Mononuclear cell (primary cell): ENCODE measurements around the gene RUBCNL. TPM values are rescaled to one million over a fixed set of nuclear protein-coding genes. Genes with fewer than 3 reads are reported as not detected.

Experiments
- H3K27me3 ChIP-seq: 2 replicates; pipeline ENCODE4 v1.6.0; 2011; ENCODE audit warnings: low read length, control low read depth; ENCODE audit not compliant: insufficient read depth
- H3K4me1 ChIP-seq: 2 replicates; pipeline ENCODE4 v1.5.1; 2011; ENCODE audit warnings: mild to moderate bottlenecking, low read length, control low read depth; ENCODE audit not compliant: insufficient read depth
- H3K4me3 ChIP-seq: 2 replicates; pipeline ENCODE4 v1.5.1; 2011; ENCODE audit warnings: mild to moderate bottlenecking, low read length, moderate library complexity
- H3K9me3 ChIP-seq: 2 replicates; pipeline ENCODE4 v1.5.1; 2011; ENCODE audit warnings: low read depth, mild to moderate bottlenecking, control low read depth, low read length
- total RNA-seq: library from RNA; depleted of rRNA; stranded (reverse); fragments of >200 nt; gene quantifications from one replicate; pipeline ENCODE4 v1.2.3, GENCODE V29; 2012

The RUBCNL gene
- total RNA-seq, 1 donor: 12.6 TPM

DNA sequence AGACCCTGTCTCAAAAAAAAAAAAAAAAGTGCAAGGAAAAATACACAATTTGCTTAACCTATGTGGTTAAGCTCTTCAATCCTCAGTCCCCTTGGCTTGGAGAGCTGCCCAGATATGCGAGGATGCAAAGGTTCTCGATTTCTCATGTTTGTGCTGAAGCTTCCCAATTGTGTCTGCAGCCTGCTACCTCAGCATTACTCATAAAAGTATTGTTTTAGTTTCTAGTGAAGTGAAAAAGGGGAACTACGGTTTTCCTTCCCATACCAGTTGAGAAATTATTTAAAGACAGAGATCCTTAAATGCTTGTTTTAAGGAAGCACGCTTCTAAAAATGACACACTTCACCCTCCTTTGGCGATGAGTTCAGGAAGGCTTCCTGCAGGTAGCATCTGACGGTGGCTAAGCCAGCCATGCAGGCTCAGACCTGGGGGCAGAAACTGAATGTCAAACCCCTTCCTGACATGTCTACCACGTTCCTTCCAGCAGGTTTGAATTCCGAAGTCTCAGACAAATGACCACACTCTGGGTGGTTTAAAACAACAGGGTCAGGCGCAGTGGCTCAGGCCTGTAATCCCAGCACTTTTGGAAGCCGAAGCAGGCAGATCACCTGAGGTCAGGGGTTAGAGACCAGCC, 47.9 kb downstream of the RUBCNL start:
- no peaks in the 10 kb centered on the region for H3K27me3 ChIP-seq
- H3K4me1 ChIP-seq: peaks cover 57% of the 10 kb centered on the region
- no peaks in the 10 kb centered on the region for H3K9me3 ChIP-seq
- no peak overlapping the region for H3K4me3 ChIP-seq

GRCh38 chr13:46337700-46338099, 49.4 kb downstream of the RUBCNL start:
- Histone ChIP-seq H3K27me3 (no peaks in the 10 kb centered on the region), H3K9me3 (no peaks in the 10 kb centered on the region), H3K4me3 (no peak overlapping the region), H3K4me1 (peaks cover 70% of the 10 kb centered on the region)

GRCh38 chr13:46334035-46334822, 52.8 kb downstream of the RUBCNL start:
- H3K9me3 ChIP-seq: no peaks in the 10 kb centered on the region
- H3K4me3 ChIP-seq: no peak overlapping the region
- no peaks in the 10 kb centered on the region for H3K27me3 ChIP-seq
- H3K4me1 ChIP-seq: peaks cover 45% of the 10 kb centered on the region

DNA sequence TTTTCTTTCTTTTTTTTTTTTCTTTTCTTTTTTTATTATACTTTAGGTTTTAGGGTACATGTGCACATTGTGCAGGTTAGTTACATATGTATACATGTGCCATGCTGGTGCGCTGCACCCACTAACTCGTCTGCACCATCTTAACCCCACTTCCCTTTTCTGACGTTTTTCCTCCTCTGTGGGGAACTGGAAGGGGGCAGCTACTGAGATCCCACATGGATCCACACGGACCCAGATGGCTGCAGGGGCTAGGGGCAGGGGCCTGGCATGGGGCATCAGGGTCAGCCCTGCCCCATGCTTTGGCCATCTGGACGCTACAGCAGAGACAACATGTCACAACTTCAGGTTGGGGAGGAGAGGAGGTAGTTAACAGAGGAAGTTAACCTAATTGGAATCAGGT, 54.3 kb downstream of the RUBCNL start:
- no peaks in the 10 kb centered on the region for H3K9me3 ChIP-seq
- H3K4me3 ChIP-seq: no peak overlapping the region
- peaks cover 30% of the 10 kb centered on the region for H3K4me1 ChIP-seq
- no peaks in the 10 kb centered on the region for H3K27me3 ChIP-seq

- Histone ChIP-seq H3K27me3 (no peaks in the 10 kb centered on the region), H3K4me3 (no peak overlapping the region), H3K4me1 (peaks cover 23% of the 10 kb centered on the region), H3K9me3 (no peaks in the 10 kb centered on the region)
Observed at GRCh38 chr13:46329624-46330023, 57.4 kb downstream of the RUBCNL start.

DNA sequence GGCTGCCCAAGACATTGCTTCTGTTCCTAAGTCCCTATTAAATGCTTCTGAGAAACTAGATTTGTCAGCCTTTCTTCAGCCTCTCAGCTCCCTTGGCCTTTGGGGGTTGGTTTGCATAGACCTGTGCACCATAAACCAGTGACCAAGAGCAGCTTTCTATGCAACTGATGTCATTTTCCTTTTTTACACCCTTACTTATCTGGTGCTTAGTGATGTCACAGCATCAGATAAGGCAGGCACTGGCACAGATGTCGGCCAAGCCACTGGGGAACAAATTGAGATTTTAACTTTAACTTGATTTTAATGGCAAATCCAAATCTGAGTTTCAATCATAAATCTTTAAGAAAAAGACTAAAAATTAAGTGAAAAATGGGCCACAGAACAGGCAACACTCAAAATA, 59.8 kb downstream of the RUBCNL start:
- H3K4me3 ChIP-seq: no peak overlapping the region
- H3K9me3 ChIP-seq: no peaks in the 10 kb centered on the region

DNA sequence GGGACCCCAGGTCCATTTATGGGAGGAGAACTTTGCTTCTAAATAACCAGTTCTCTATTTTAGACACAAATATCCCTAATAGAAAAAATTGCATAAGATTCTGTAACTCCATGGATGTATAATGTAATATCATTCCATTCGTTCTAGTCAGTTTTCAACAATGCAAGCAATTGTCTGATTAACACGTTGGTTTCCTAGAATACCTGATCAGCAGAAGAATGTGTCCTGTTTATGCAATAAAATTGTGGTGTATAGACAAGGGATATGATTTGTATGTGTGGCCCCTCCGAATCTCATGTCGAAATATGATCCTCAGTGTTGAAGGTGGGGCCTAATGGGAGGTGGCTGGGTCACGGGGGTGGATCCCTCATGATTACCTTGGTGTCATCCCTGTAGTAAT, 62.1 kb downstream of the RUBCNL start:
- no peaks in the 10 kb centered on the region for H3K27me3 ChIP-seq
- H3K4me3 ChIP-seq: no peak overlapping the region
- H3K4me1 ChIP-seq: peaks cover 16% of the 10 kb centered on the region
- no peaks in the 10 kb centered on the region for H3K9me3 ChIP-seq

More for the DNA sequence above, 59.8 kb downstream of the RUBCNL start:
- Histone ChIP-seq H3K4me1 (peaks cover under 1% of the 10 kb centered on the region), H3K27me3 (no peaks in the 10 kb centered on the region)

- Histone ChIP-seq H3K9me3 (no peaks in the 10 kb centered on the region), H3K4me3 (no peak overlapping the region)
Observed at GRCh38 chr13:46321494-46322225, 65.4 kb downstream of the RUBCNL start.

DNA sequence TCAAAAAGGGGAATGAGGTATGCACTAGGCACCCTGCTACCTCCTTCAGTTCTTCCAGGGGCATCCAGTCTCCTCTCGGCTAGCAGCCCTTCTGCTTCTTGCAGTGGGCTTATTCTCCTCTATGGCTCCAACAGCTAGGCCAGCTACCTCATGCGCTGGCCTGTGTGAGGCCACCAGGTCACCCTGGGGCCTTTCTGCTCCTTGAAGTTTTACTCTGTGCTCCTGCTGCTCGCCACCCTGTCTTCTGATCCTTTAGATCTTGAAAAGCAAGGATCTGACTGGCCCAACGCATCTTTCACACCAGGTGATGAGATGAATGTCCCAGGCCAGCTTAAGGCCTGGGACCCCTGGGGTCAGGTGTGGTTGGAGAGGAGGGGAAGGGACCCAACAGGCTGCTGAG, 66.2 kb downstream of the RUBCNL start:
- Histone ChIP-seq H3K4me1 (peaks cover 24% of the 10 kb centered on the region), H3K27me3 (no peaks in the 10 kb centered on the region), H3K4me3 (no peak overlapping the region), H3K9me3 (no peaks in the 10 kb centered on the region)

More at GRCh38 chr13:46321494-46322225, 65.4 kb downstream of the RUBCNL start:
- H3K4me1 ChIP-seq: peaks cover 24% of the 10 kb centered on the region
- no peaks in the 10 kb centered on the region for H3K27me3 ChIP-seq

DNA sequence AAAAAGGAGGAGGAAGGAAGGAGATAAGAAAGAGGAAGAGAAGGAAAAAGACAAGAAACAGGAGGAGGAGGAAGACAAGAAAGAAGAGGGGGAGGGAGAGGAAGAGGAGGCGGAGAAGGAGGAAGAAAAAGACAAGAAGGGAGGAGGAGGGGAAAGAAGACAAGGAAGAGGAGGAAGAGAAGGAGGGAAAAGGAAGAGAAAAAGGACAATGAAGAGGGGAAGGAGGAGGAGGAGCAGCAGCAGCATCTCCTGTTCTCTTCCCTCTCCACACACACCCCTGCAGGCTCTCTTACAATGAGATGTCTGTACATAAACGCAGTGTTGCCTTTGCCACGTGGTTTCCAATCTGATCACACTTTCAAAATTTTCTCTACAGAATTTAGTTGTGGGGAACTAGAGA, 66.6 kb downstream of the RUBCNL start:
- Histone ChIP-seq H3K27me3 (no peaks in the 10 kb centered on the region), H3K9me3 (no peaks in the 10 kb centered on the region), H3K4me1 (peaks cover 24% of the 10 kb centered on the region), H3K4me3 (no peak overlapping the region)

DNA sequence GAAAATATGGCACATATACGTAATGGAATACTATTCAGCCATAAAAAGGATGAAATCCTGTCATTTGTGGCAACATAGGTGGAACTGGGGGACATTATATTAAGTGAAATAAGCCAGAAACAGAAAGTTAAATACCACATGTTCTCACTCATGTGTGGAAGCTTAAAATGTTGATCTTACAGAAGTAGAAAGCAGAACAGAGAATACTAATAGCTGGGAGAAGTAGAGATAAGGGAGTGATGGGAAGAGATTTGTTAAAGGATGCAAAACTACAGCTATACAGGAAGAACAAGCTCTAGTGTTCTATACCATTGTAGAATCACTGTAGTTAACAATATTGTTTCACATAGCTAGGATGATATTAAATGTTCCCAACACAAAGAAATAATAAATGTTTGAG, 68.1 kb downstream of the RUBCNL start:
- Histone ChIP-seq H3K4me3 (no peak overlapping the region), H3K9me3 (no peaks in the 10 kb centered on the region), H3K4me1 (peaks cover 27% of the 10 kb centered on the region), H3K27me3 (no peaks in the 10 kb centered on the region)

DNA sequence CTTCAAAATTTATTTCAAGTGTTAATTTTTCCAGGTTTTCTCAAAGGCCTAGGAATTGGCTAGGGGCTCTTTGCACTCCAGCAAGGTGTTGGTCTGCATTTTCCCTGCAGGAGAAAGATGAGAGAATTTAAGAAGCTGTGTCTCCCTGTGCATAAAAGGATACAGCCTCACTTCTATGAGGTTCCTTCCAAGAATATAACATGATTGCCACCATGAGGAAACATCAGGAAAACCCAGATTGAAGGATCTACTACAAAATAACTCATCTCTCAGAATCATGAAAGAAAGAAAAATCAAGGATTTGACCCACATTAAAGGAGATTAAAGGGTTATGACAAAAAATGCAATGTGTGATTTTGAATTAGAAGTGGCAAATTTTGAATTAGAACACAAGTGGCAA, 69.9 kb downstream of the RUBCNL start:
- Histone ChIP-seq H3K4me1 (peaks cover 40% of the 10 kb centered on the region), H3K4me3 (no peak overlapping the region), H3K27me3 (no peaks in the 10 kb centered on the region), H3K9me3 (no peaks in the 10 kb centered on the region)

DNA sequence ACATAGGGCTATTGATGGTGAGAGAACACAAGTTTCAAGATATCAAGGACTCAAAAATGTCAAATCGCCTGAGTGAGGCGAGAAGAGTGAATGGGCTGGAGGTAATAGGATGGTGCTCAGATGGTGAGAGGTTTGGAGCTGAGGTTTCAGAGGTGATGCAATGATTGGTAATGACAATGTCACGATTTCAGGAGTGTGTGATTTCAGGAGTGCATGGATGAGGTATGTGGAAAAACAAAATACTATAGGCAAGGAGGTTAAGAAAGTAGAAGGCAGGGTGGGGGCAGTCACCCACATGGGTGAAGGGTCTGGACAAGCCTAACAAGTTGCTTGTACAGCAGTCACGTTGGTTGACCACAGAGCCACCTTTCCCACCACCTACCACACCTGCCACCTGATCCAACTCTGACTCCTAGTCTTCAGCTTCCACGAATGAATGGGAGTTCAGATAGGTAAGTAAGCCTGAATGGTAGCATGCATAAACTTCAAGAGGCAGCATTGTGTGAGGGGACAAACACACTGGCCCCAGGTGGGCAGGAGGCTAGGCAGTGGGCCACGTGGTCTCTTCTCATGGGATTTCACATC, 71.5 kb downstream of the RUBCNL start:
- H3K4me3 ChIP-seq: no peak overlapping the region
- no peaks in the 10 kb centered on the region for H3K27me3 ChIP-seq
- no peaks in the 10 kb centered on the region for H3K9me3 ChIP-seq
- peaks cover 30% of the 10 kb centered on the region for H3K4me1 ChIP-seq

DNA sequence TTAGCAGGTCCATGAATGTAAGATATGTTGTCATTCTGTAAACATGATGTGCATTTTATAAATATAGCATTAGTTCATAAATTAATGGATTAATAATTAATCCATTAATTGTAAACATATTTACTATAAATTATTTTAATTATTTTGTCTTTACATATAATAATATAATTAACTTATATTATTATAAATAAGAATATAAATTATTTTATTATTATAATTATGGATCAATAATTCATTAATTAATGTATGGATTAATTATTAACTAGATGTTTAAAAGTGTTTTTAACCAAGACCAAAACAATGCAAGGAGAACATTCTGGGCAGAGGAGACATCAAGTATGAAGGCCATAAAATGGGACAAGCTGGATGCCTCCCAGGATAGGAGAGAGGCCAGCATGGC, 72.0 kb downstream of the RUBCNL start:
- Histone ChIP-seq H3K4me1 (peaks cover 24% of the 10 kb centered on the region), H3K4me3 (no peak overlapping the region), H3K27me3 (no peaks in the 10 kb centered on the region), H3K9me3 (no peaks in the 10 kb centered on the region)

GRCh38 chr13:46314587-46314986, 72.5 kb downstream of the RUBCNL start:
- Histone ChIP-seq H3K9me3 (no peaks in the 10 kb centered on the region), H3K4me3 (no peak overlapping the region)

More at GRCh38 chr13:46314587-46314986, 72.5 kb downstream of the RUBCNL start:
- peaks cover 21% of the 10 kb centered on the region for H3K4me1 ChIP-seq
- H3K27me3 ChIP-seq: no peaks in the 10 kb centered on the region
